SK-N-SH (cell line): ENCODE data around the gene PTCD2. TPM values are rescaled to one million over a fixed set of nuclear protein-coding genes. Genes with fewer than 3 reads are reported as not detected.

ENCODE experiments used
- CTCF ChIA-PET: fragments of 300-600, 350-600 bp; formaldehyde crosslinking; extraction: SDS; loops from one replicate; lab custom pipeline; 2021; lab: Yijun Ruan, JAX
- POLR2A ChIA-PET: fragments of 350-600 bp; sonication (Branson Sonifier 250); formaldehyde crosslinking; extraction: SDS; loops from one replicate; lab custom pipeline; 2020; ENCODE audit warnings: antibody characterized with exemption, inconsistent platforms; lab: Yijun Ruan, JAX
- DNase-seq: peaks from one replicate; pipeline ENCODE4 v3.0.0; 2012
- H2AFZ ChIP-seq: fragments of 200-600 bp; sonication (generic); 2 replicates; pipeline ENCODE4 v1.8.1; 2016; ENCODE audit warnings: antibody characterized with exemption, mild to moderate bottlenecking, low read depth
- H3F3A ChIP-seq: fragments of 200-600 bp; sonication (generic); replicated peaks from 2 replicates; pipeline ENCODE3; 2016; ENCODE audit warnings: antibody characterized with exemption, mild to moderate bottlenecking; ENCODE audit not compliant: insufficient read depth
- H3K27ac ChIP-seq, 2 experiments: fragments of 200-500 bp in 1 of 2; fragments of 200-600 bp in 1 of 2; sonication (Bioruptor generic) in 1 of 2; sonication (generic), shearing (Covaris generic) in 1 of 2; 2 replicates each; pipeline versions ENCODE4 v1.5.1 to v1.6.1; 2014 to 2016; ENCODE audit warnings: low read depth in 2 of 2, inconsistent platforms in 1 of 2, low read length in 1 of 2, mild to moderate bottlenecking in 1 of 2, mixed read lengths in 1 of 2
- H3K27me3 ChIP-seq: fragments of 200-600 bp; sonication (generic), shearing (Covaris generic); 2 replicates; pipeline ENCODE4 v1.6.1; 2016; ENCODE audit warnings: mixed run types; ENCODE audit not compliant: insufficient read depth
- H3K36me3 ChIP-seq, 2 experiments: fragments of 200-500 bp in 1 of 2; fragments of 200-600 bp in 1 of 2; sonication (Bioruptor generic) in 1 of 2; sonication (generic) in 1 of 2; replicated peaks in 1 of 2; 2 replicates each; pipeline versions ENCODE3 to v1.5.1; 2014 to 2016; ENCODE audit warnings: low read length in 1 of 2, mild to moderate bottlenecking in 1 of 2; ENCODE audit not compliant: insufficient read depth in 2 of 2, control insufficient read depth in 1 of 2
- H3K4me1 ChIP-seq, 2 experiments: fragments of 200-500 bp in 1 of 2; fragments of 200-600 bp in 1 of 2; sonication (Bioruptor generic) in 1 of 2; sonication (generic), shearing (Covaris generic) in 1 of 2; 2 replicates each; pipeline versions ENCODE4 v1.5.1 to v1.6.1; 2014 to 2016; ENCODE audit warnings: low read depth in 1 of 2, low read length in 1 of 2, mixed run types in 1 of 2; ENCODE audit not compliant: insufficient read depth in 2 of 2, control insufficient read depth in 1 of 2
- H3K4me2 ChIP-seq: fragments of 200-600 bp; sonication (generic), shearing (Covaris generic); 2 replicates; pipeline ENCODE4 v1.6.1; 2017; ENCODE audit warnings: mixed run types
- H3K4me3 ChIP-seq, 2 experiments: fragments of 200-500 bp in 1 of 2; fragments of 200-600 bp in 1 of 2; sonication (Bioruptor generic) in 1 of 2; sonication (generic), shearing (Covaris generic) in 1 of 2; 2 replicates each; pipeline versions ENCODE4 v1.5.1 to v1.8.1; 2014 to 2016; ENCODE audit warnings: low read depth in 2 of 2, inconsistent platforms in 1 of 2, low read length in 1 of 2, mild to moderate bottlenecking in 1 of 2, mixed read lengths in 1 of 2, moderate library complexity in 1 of 2
- H3K79me2 ChIP-seq: fragments of 200-600 bp; sonication (generic); 2 replicates; pipeline ENCODE4 v1.8.1; 2017; ENCODE audit warnings: mild to moderate bottlenecking; ENCODE audit not compliant: insufficient read depth
- H3K9ac ChIP-seq: fragments of 200-600 bp; sonication (generic); 2 replicates; pipeline ENCODE4 v1.6.1; 2017; ENCODE audit warnings: mixed run types
- H3K9me2 ChIP-seq: fragments of 200-600 bp; sonication (generic); 2 replicates; pipeline ENCODE4 v1.6.1; 2017; ENCODE audit warnings: mixed run types
- H3K9me3 ChIP-seq: fragments of 200-600 bp; sonication (generic); 2 replicates; pipeline ENCODE4 v1.6.1; 2017; ENCODE audit warnings: mixed run types, mild to moderate bottlenecking, moderate library complexity
- H4K20me1 ChIP-seq: fragments of 200-600 bp; sonication (generic); 2 replicates; pipeline ENCODE4 v1.6.1; 2017; ENCODE audit warnings: mild to moderate bottlenecking, mixed run types; ENCODE audit not compliant: insufficient read depth
- CHD2 ChIP-seq: fragments of 150-350 bp; IDR thresholded peaks from 2 replicates; pipeline ENCODE4 v1.6.1; 2018; ENCODE audit warnings: low read length; ENCODE audit not compliant: partially characterized antibody
- FOXM1 ChIP-seq: IDR thresholded peaks from 2 replicates; pipeline ENCODE4 v1.4.0; 2012; ENCODE audit warnings: low read depth, mild to moderate bottlenecking
- GABPA ChIP-seq: IDR thresholded peaks from 2 replicates; pipeline ENCODE4 v1.4.0; 2012; ENCODE audit warnings: low read depth, mild to moderate bottlenecking
- JUND ChIP-seq: IDR thresholded peaks from 2 replicates; pipeline ENCODE4 v1.4.0; 2012
- MAX ChIP-seq: IDR thresholded peaks from 2 replicates; pipeline ENCODE4 v1.4.0; 2012; ENCODE audit warnings: low read depth
- NRF1 ChIP-seq: IDR thresholded peaks from 2 replicates; pipeline ENCODE4 v1.6.1; 2012; ENCODE audit warnings: low read depth, mild to moderate bottlenecking, low read length
- RAD21 ChIP-seq: IDR thresholded peaks from 2 replicates; pipeline ENCODE4 v1.6.1; 2012; ENCODE audit warnings: mild to moderate bottlenecking, low read length
- RFX5 ChIP-seq: IDR thresholded peaks from 2 replicates; pipeline ENCODE4 v1.6.1; 2012; ENCODE audit warnings: mild to moderate bottlenecking, improper control_type of control experiment, low read length
- WGBS: methylation state at CpG from one replicate; pipeline ENCODE4 v1.1.6; 2017; ENCODE audit warnings: low lambda C conversion rate; 5-methylcytosine and 5-hydroxymethylcytosine counted together
- polyA plus RNA-seq, 3 experiments: library from polyadenylated mRNA; depleted of rRNA; stranded (reverse); fragments of >200 nt; gene quantifications; 2 replicates each; pipeline ENCODE4 v1.2.3, GENCODE V29; 2012
- small RNA-seq, 7 experiments: library from RNA; depleted of rRNA; stranded (forward); fragments of <200 nt; gene quantifications; one replicate each; pipeline ENCODE3, GENCODE V24; 2012

The PTCD2 gene
- polyA plus RNA-seq, 1 of the 3 experiments (the other 2 are of a cell fraction), result 6.7 TPM

DNA sequence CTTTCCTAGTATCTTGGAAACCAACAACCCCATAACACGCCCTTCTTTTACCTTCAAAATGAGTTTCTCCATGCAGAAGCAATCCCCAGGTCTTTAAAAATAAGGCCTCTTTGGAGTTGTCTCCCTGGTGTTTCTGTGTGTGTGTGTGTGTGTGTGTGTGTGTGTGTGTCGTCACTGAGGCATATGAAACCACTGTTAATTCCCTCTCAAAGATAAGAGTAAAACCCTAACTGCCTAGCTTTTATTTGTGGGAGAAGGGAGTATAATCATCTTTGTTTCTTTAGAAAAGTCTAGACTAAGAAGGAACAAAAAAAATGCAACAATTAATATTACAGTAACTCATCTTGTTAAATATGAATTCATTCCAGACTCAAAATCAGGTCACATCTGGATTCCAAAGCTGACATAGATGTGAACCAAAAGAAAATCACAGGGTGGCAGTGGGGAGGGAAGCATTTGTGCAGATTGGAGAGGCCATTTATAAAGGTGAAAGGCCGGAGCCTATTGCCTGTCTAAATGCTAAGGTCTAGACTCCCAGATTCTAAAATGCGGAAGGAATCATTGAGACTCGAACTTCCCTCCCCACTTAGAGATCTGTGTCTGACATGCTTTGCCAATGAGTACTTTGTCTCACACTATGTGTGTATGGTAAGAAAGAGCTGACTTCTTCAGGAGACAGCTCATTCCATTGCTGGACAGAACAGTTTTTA, 95.6 kb downstream of the PTCD2 start:
- ChIA-PET CTCF (interaction anchor here (0.9 to 1.5 kb wide), 3 partner anchors 9 to 272 kb away, joined by 3 to 6 read pairs (median 5); no protein-coding TSS in a partner anchor), POLR2A (no interaction called here)
- no peak overlapping the region for H3K27ac ChIP-seq
- H3K4me3 ChIP-seq, result no peak overlapping the region
- H3K9me3 ChIP-seq, result no peaks in the 10 kb centered on the region
- TF ChIP-seq NRF1 (no peak), FOXM1 (no peak), GABPA (no peak), RFX5 (no peak), MAX (no peak)
- H3K4me1 ChIP-seq, result peaks cover 0 to 15% of the 10 kb centered on the region in 2 experiments; a peak in 1 of 4 replicates
- H3K36me3 ChIP-seq, result no peaks in the 10 kb centered on the region
- no peak overlapping the region for H2AFZ ChIP-seq
- no peaks in the 10 kb centered on the region for H4K20me1 ChIP-seq
- H3K27me3 ChIP-seq, result no peaks in the 10 kb centered on the region
- 93% methylated on average over 5 of the region's 5 CpGs for WGBS
- no peaks in the 10 kb centered on the region for H3K79me2 ChIP-seq
- H3K9ac ChIP-seq, result no peak overlapping the region
- H3F3A ChIP-seq, result peaks cover 6% of the 10 kb centered on the region
- no peak for DNase-seq
- H3K4me2 ChIP-seq, result no peak overlapping the region
- no peaks in the 10 kb centered on the region for H3K9me2 ChIP-seq

DNA sequence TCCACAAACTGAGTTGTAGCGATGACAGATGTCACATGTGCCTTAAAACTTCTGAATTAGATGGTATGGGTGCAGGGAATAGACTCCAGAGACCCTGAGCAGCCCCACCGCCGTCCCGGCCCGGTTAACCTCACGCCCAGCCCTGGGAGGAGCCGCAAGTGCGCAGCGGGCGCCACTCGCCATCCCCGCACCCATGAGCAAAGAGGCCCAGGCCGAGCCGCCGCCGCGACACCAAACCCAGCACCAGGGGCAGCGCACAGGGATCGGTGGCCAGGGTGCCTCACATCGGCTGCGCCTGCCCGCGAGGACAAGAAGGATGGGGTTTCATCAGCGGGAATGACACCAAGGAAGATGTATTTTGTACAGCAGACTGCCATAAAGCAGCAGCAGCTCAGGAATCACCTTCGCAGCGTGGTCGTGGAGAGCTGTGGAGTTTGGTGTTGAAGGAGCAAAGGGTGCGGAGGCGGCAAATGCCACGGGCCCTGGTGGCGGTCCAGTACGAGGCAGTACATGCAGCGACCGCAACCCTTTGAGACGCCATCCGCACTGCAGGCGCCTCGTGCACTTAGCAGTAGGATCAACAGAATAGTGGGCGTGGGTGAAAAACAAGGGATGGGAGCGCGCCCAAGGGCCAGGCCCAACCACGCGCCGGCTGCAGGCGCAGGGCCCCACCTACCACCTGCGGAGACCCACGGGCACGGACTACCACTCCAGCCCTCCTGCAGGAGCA, 97.3 kb downstream of the PTCD2 start:
- no peak overlapping the region for H2AFZ ChIP-seq
- no peak overlapping the region for H3K4me2 ChIP-seq
- WGBS, result 95% methylated on average over 33 of the region's 48 CpGs
- no peak for DNase-seq
- H3K4me1 ChIP-seq, result peaks cover 0 to 6% of the 10 kb centered on the region in 2 experiments; a peak in 1 of 4 replicates
- no peaks in the 10 kb centered on the region for H3K9me3 ChIP-seq
- TF ChIP-seq FOXM1, result no peak
- TF ChIP-seq JUND, result no peak
- TF ChIP-seq RAD21, result no peak
- no peak for TF ChIP-seq CHD2
- no peak overlapping the region for H3K9ac ChIP-seq
- no peak overlapping the region for H3K4me3 ChIP-seq
- H3K9me2 ChIP-seq, result no peaks in the 10 kb centered on the region
- ChIA-PET CTCF (no interaction called here), POLR2A (no interaction called here)
- H3K27ac ChIP-seq, result no peak overlapping the region
- H3K36me3 ChIP-seq, result no peaks in the 10 kb centered on the region
- H3F3A ChIP-seq, result peaks cover 3% of the 10 kb centered on the region
- no peaks in the 10 kb centered on the region for H3K27me3 ChIP-seq
- no peaks in the 10 kb centered on the region for H4K20me1 ChIP-seq
- no peaks in the 10 kb centered on the region for H3K79me2 ChIP-seq

Small RNAs within 50 kb of the gene (small RNA-seq; reads per million reads assigned to genes)
- gene RN7SL153P, result 0 reads per million in 7 experiments

Other genes with a start within 250 kb of the PTCD2 start
- 47.5 and 48.5 TPM in 2 replicates for gene MAP1B, start 212.9 kb upstream of the PTCD2 start, polyA plus RNA-seq (2012; rRNA removed)
- gene MRPS27, start 133 bp upstream of the PTCD2 start, polyA plus RNA-seq (2012; rRNA removed), result 37.5 and 48.2 TPM in 2 replicates
- not detected in 2 replicates for gene ZNF366, start 187.0 kb downstream of the PTCD2 start, polyA plus RNA-seq (2012; rRNA removed)